Stimulated activated CD4-positive, alpha-beta T cell treated with anti-CD3 and anti-CD28 coated beads, Interleukin-2, amount 100 ng/mL, for 4 hours (primary cell): ENCODE data around the gene FGD5.

Experiments used
- DNase-seq: peaks from one replicate; pipeline ENCODE4 v3.0.0-alpha.2; 2020; ENCODE audit warnings: low read depth

FGD5 gene

GRCh38 chr3:14935592-14936345 is 117.0 kb downstream of the FGD5 start:
- DNase-seq, result no peak

- DNase-seq, result no peak
These were observed 120.2 kb downstream of the FGD5 start for GRCh38 chr3:14938954-14939353.

GRCh38 chr3:14941871-14942270 is 123.1 kb downstream of the FGD5 start:
- no peak for DNase-seq

- no peak for DNase-seq
These were observed 124.3 kb downstream of the FGD5 start for GRCh38 chr3:14943042-14943441.

GRCh38 chr3:14946236-14946635 is 127.5 kb downstream of the FGD5 start:
- DNase-seq, result no peak

- no peak for DNase-seq
These were observed 128.0 kb downstream of the FGD5 start for GRCh38 chr3:14946739-14947099.

GRCh38 chr3:14947100-14947885 is 128.5 kb downstream of the FGD5 start, which contains the start of gene NR2C2:
NR2C2 (plus strand) TSS chr3:14947583; CDS start chr3:15003915, 56,332 bp downstream.
- peak; percentile 81 for DNase-seq

GRCh38 chr3:14947886-14948608 is 129.3 kb downstream of the FGD5 start:
- DNase-seq, result peak; percentile 92

- DNase-seq, result no peak
These were observed 129.9 kb downstream of the FGD5 start for GRCh38 chr3:14948609-14949038.

- DNase-seq, result no peak
These were observed 130.4 kb downstream of the FGD5 start for GRCh38 chr3:14949126-14949525.

- no peak for DNase-seq
These were observed 131.5 kb downstream of the FGD5 start for GRCh38 chr3:14950274-14950673.

- DNase-seq, result no peak
These were observed 138.4 kb downstream of the FGD5 start for GRCh38 chr3:14957153-14957552.

GRCh38 chr3:14957925-14958324 is 139.2 kb downstream of the FGD5 start:
- DNase-seq, result no peak

- DNase-seq, result no peak
These were observed 140.7 kb downstream of the FGD5 start for GRCh38 chr3:14959359-14959943.

- DNase-seq, result no peak
These were observed 144.0 kb downstream of the FGD5 start for GRCh38 chr3:14962762-14963161.

GRCh38 chr3:14967285-14967684 is 148.5 kb downstream of the FGD5 start:
- DNase-seq, result no peak

- DNase-seq, result no peak
These were observed 150.9 kb downstream of the FGD5 start for GRCh38 chr3:14969671-14970070.

- no peak for DNase-seq
These were observed 157.6 kb downstream of the FGD5 start for GRCh38 chr3:14976317-14976716.

- no peak for DNase-seq
These were observed 161.9 kb downstream of the FGD5 start for GRCh38 chr3:14980689-14981088.
